Measurements from ENCODE around the gene INPP5K. TPM values are rescaled to one million over a fixed set of nuclear protein-coding genes. Genes with fewer than 3 reads are reported as not detected.

Gene INPP5K
- total RNA-seq, 1 donor from 2014 or later = 50.0 TPM

DNA sequence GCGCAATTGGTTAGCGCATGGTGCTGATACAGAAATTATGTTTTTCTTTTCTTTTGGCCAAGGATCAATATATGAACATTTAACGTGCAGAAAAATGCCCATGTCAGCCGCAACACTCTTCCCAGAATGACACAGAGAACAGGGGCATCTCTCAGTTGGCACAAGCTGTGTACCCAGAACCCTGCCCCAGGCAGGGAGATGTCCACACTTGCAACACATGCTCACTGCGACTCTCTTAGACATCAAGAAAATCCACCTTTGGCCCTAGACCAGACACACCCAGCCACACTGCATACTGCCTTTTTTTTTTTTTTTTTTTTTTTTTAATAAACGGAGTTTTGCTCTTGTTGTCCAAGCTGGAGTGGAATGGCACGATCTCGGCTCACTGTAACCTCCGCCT, 29.2 kb upstream of the INPP5K start:
- no peak overlapping the region for H3K27ac Mint-ChIP-seq
- ATAC-seq (ENCODE audit: low read depth) (no peak), DNase-seq (no peak)
- POLR2A ChIA-PET = interaction anchor here (0.7 kb wide), 1 partner anchor 118 kb away, joined by 5 read pairs; no protein-coding TSS in a partner anchor
- CTCF ChIA-PET = no interaction called here
- H3K36me3 Mint-ChIP-seq (ENCODE audit: low read depth) = peaks cover 81% of the 10 kb centered on the region
- no peaks in the 10 kb centered on the region for H3K4me1 Mint-ChIP-seq
- H3K9me3 Mint-ChIP-seq = no peaks in the 10 kb centered on the region
- intact Hi-C loops (cut with micrococcal nuclease) = no loop called here
- H3K27me3 Mint-ChIP-seq = no peaks in the 10 kb centered on the region
- TF ChIP-seq, protein P1, sequence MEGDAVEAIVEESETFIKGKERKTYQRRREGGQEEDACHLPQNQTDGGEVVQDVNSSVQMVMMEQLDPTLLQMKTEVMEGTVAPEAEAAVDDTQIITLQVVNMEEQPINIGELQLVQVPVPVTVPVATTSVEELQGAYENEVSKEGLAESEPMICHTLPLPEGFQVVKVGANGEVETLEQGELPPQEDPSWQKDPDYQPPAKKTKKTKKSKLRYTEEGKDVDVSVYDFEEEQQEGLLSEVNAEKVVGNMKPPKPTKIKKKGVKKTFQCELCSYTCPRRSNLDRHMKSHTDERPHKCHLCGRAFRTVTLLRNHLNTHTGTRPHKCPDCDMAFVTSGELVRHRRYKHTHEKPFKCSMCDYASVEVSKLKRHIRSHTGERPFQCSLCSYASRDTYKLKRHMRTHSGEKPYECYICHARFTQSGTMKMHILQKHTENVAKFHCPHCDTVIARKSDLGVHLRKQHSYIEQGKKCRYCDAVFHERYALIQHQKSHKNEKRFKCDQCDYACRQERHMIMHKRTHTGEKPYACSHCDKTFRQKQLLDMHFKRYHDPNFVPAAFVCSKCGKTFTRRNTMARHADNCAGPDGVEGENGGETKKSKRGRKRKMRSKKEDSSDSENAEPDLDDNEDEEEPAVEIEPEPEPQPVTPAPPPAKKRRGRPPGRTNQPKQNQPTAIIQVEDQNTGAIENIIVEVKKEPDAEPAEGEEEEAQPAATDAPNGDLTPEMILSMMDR (IDR thresholded peaks at IDR 0.05) = no peak
- H3K4me3 Mint-ChIP-seq = no peak overlapping the region

DNA sequence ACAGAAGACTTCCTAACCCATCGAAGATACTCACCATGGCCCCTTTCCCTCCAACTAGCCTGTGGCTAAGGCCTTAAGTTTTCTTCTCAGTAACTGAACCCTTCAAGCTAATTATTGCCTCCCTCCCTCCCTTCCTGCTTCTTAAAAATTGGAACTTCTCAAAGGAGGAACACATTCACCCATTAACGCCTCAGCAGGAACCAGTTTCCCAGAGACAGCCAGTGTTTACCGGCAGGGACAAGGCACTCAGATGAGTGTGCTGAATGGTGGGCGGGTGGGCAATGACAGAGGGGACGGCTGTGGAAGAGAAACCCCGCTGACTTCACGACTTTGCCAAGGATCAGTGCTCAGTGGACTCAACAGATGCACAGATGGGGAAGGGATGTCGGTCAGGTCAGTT, 25.9 kb upstream of the INPP5K start:
- ChIA-PET POLR2A (interaction anchor here (0.6 to 0.7 kb wide), 2 partner anchors 85 to 190 kb away, joined by 4 to 6 read pairs; no protein-coding TSS in a partner anchor), CTCF (no interaction called here)
- ATAC-seq (ENCODE audit: low read depth) (no peak), DNase-seq (no peak)
- intact Hi-C loops (cut with micrococcal nuclease) = no loop called here
- Mint-ChIP-seq H3K36me3 (ENCODE audit: low read depth) (peaks cover 88% of the 10 kb centered on the region), H3K4me3 (no peak overlapping the region), H3K27me3 (no peaks in the 10 kb centered on the region), H3K9me3 (no peaks in the 10 kb centered on the region), H3K27ac (no peak overlapping the region), H3K4me1 (no peaks in the 10 kb centered on the region)
- TF ChIP-seq, protein P1 (IDR thresholded peaks at IDR 0.05) = no peak

DNA sequence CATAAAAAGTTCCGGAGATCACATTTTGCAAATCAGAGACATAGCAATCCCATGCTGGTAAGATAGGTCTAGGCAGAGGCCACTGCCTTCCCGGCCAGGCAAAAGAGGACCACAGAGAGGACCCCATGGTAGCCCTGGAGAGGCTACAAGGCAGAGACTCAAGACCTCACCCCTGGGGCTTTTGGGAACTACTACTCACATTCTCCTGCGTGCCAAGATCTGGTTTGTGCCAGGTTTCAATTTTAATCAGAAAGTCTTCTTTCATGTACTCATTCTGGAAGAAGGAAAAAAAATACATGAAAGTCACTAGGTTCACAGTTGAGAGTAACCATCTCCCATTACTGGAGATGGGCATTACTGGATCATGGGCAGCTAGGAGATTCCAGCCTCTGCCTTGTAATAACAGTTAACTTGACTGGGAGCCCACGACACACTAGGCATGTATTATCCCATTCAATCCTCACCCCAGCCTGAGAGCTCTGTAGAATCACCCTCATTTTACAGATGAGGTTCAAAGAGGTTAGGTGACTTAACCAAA, 25.0 kb upstream of the INPP5K start:
- H3K27me3 Mint-ChIP-seq = no peaks in the 10 kb centered on the region
- POLR2A ChIA-PET = interaction anchor here (0.7 kb wide), 1 partner anchor 189 kb away, joined by 6 read pairs; no protein-coding TSS in a partner anchor
- peaks cover 85% of the 10 kb centered on the region for H3K36me3 Mint-ChIP-seq (ENCODE audit: low read depth)
- TF ChIP-seq, protein P1 (IDR thresholded peaks at IDR 0.05) = no peak
- DNase-seq (no peak), ATAC-seq (ENCODE audit: low read depth) (no peak)
- H3K4me1 Mint-ChIP-seq = no peaks in the 10 kb centered on the region
- CTCF ChIA-PET = no interaction called here
- H3K27ac Mint-ChIP-seq = no peak overlapping the region
- intact Hi-C loops (cut with micrococcal nuclease) = no loop called here
- no peak overlapping the region for H3K4me3 Mint-ChIP-seq
- H3K9me3 Mint-ChIP-seq = no peaks in the 10 kb centered on the region

DNA sequence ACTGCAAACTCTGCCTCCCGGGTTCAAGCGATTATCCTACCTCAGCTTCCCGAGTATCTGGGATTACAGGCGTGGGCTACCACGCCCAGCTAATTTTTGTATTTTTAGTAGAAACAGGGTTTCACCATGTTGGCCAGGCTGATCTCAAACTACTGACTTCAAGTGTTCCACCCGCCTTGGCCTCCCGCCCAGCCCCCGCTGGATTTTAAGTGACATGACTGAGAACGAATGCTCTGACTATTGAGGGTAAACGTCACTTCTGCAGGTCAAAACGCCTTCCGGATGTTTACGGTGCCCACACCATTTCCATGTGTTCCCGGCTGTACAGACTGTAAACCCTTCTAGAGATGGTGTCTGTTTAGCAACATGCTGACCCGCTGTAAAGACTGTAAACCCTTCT, 23.4 kb upstream of the INPP5K start:
- no peak overlapping the region for H3K27ac Mint-ChIP-seq
- CTCF ChIA-PET = interaction anchor here (0.6 kb wide), 1 partner anchor 270 kb away, joined by 3 read pairs; no protein-coding TSS in a partner anchor

DNA sequence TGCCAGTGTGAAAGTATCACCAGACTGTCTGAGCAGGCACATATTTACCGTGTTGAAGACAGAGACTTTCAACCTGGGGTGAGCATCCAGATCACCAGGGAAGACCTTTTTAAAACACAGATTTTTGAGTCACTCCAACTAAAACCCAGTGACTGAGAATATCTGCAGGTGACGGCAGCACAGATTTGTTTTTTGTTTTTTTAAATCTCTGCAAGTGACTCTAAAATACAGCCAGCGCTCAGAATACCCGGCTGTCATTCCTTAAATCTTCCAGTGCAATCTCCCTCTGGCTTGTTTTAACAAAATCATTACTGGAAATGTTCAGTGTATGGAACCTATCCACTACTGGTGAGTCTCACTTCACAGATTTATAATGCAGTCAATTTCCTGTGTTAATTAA, 19.3 kb upstream of the INPP5K start:
- Mint-ChIP-seq H3K9me3 (no peaks in the 10 kb centered on the region), H3K27ac (no peak overlapping the region), H3K36me3 (ENCODE audit: low read depth) (peaks cover 82% of the 10 kb centered on the region), H3K27me3 (no peaks in the 10 kb centered on the region), H3K4me1 (peaks cover 8% of the 10 kb centered on the region), H3K4me3 (no peak overlapping the region)
- ChIA-PET POLR2A (no interaction called here), CTCF (interaction anchor here (0.6 to 3.1 kb wide), 2 partner anchors 170 to 824 kb away, joined by 3 to 27 read pairs; no protein-coding TSS in a partner anchor)
- DNase-seq (no peak), ATAC-seq (ENCODE audit: low read depth) (no peak)
- TF ChIP-seq, protein P1 (IDR thresholded peaks at IDR 0.05) = no peak
- intact Hi-C loops (cut with micrococcal nuclease) = no loop called here

More for the DNA sequence above, 23.4 kb upstream of the INPP5K start:
- Mint-ChIP-seq H3K4me1 (no peaks in the 10 kb centered on the region), H3K9me3 (no peaks in the 10 kb centered on the region), H3K4me3 (no peak overlapping the region), H3K27me3 (no peaks in the 10 kb centered on the region), H3K36me3 (ENCODE audit: low read depth) (peaks cover 82% of the 10 kb centered on the region)
- TF ChIP-seq, protein P1 (IDR thresholded peaks at IDR 0.05) = no peak
- no peak for DNase-seq
- POLR2A ChIA-PET = interaction anchor here (1.5 kb wide), 1 partner anchor 23 kb away, joined by 3 read pairs; the partner anchor contains the start of gene PITPNA
- intact Hi-C loops (cut with micrococcal nuclease) = no loop called here
- no peak for ATAC-seq (ENCODE audit: low read depth)
